Right renal pelvis (tissue), 4 donors: ENCODE results near the gene EVA1B. TPM values are rescaled to one million over a fixed set of nuclear protein-coding genes. Genes with fewer than 3 reads are reported as not detected.

Source experiments
- DNase-seq, 4 donors: peaks; one replicate each; pipeline ENCODE4 v3.0.0-alpha.2; 2013; ENCODE audit warnings: low read depth in 4 of 4, low spot score in 3 of 4, missing footprints in 1 of 4
- polyA plus RNA-seq, 4 donors: library from polyadenylated mRNA; unstranded; fragments of 120-200 nt; gene quantifications; one replicate each; pipeline ENCODE4 v1.2.1, GENCODE V29; 2013; ENCODE audit not compliant: insufficient read length in 4 of 4

The EVA1B gene
- 100 to 1,000 TPM in 1 of 4 donors, 10 to 100 TPM in 3; 45.4 to 124 (median 57.3) TPM for polyA plus RNA-seq

GRCh38 chr1:36323636-36324352 lies at the start of gene EVA1B:
Gene EVA1B, minus strand, starts transcription at chr1:36323645. Its CDS starts 608 bp downstream, at chr1:36323037.
- peak; percentile 80 to 90 (median 85) for DNase-seq

GRCh38 chr1:36372617-36373016 lies 49.2 kb upstream of the EVA1B start:
- DNase-seq = no peak

- peak in 2 of 4 donors; percentile 69 to 70 for DNase-seq
Measured at GRCh38 chr1:36369061-36369861, 45.8 kb upstream of the EVA1B start.

- DNase-seq = no peak
Measured at GRCh38 chr1:36367798-36368197, 44.4 kb upstream of the EVA1B start.

- DNase-seq = no peak
Measured at GRCh38 chr1:36367066-36367465, 43.6 kb upstream of the EVA1B start.

- no peak for DNase-seq
Measured at GRCh38 chr1:36366091-36366661, 42.7 kb upstream of the EVA1B start.

- DNase-seq = no peak
Measured at GRCh38 chr1:36365381-36365780, 41.9 kb upstream of the EVA1B start.

- no peak for DNase-seq
Measured at GRCh38 chr1:36359911-36360550, 36.6 kb upstream of the EVA1B start.

GRCh38 chr1:36359383-36359782 lies 35.9 kb upstream of the EVA1B start:
- DNase-seq = no peak

- DNase-seq = no peak
Measured at GRCh38 chr1:36358514-36359084, 35.2 kb upstream of the EVA1B start.

- DNase-seq = no peak
Measured at GRCh38 chr1:36355811-36356210, 32.4 kb upstream of the EVA1B start.

GRCh38 chr1:36354486-36354885 lies 31.0 kb upstream of the EVA1B start:
- DNase-seq = no peak

GRCh38 chr1:36352910-36353878 lies 29.7 kb upstream of the EVA1B start:
- no peak for DNase-seq

GRCh38 chr1:36352125-36352909 lies 28.9 kb upstream of the EVA1B start:
- no peak for DNase-seq

GRCh38 chr1:36351227-36351977 lies 28.0 kb upstream of the EVA1B start:
- no peak for DNase-seq

- no peak for DNase-seq
Measured at GRCh38 chr1:36350659-36351226, 27.3 kb upstream of the EVA1B start.

GRCh38 chr1:36349839-36350238 lies 26.4 kb upstream of the EVA1B start:
- no peak for DNase-seq

- no peak for DNase-seq
Measured at GRCh38 chr1:36349241-36349671, 25.8 kb upstream of the EVA1B start.
